Stimulated activated CD4-positive, alpha-beta T cell treated with anti-CD3 and anti-CD28 coated beads, Interleukin-12 subunit alpha, Interleukin-12 subunit beta, amount 100 ng/mL, for 24 hours (primary cell): Measurements from ENCODE around the gene NRN1L.

Source experiments
- DNase-seq, 2 experiments: peaks; one replicate each; pipeline ENCODE4 v3.0.0-alpha.2; 2020; ENCODE audit warnings: low read depth in 2 of 2

NRN1L gene

GRCh38 chr16:67935402-67936123 lies 50.9 kb downstream of the NRN1L start:
- peak; percentile 91 to 98 for DNase-seq
